ENCODE results near the gene FHL2. TPM values are rescaled to one million over a fixed set of nuclear protein-coding genes. Genes with fewer than 3 reads are reported as not detected.

FHL2 gene
- total RNA-seq, 2 experiments from 2014 or later = not detected

DNA sequence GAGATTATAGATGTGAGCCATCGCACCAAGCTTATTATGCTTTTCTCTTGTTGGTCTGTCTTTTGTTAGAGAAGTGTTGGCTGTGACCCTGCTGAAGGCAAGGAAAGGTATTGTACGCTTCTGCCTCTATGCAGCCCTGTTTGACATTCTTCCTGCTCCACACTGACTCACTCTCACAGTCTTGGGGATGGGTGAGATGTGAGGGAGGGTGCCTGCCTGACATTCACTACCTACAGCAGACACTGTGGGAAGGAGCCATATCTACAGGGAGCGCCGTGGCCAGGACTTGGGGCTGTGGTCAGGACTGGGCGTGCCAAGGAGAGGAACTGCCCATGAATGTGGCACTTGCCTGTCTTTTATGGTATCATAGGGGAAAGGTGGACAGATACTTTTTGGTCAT, 43.9 kb upstream of the FHL2 start:
- no TSS peak for BruUV-seq (replicated peaks)

DNA sequence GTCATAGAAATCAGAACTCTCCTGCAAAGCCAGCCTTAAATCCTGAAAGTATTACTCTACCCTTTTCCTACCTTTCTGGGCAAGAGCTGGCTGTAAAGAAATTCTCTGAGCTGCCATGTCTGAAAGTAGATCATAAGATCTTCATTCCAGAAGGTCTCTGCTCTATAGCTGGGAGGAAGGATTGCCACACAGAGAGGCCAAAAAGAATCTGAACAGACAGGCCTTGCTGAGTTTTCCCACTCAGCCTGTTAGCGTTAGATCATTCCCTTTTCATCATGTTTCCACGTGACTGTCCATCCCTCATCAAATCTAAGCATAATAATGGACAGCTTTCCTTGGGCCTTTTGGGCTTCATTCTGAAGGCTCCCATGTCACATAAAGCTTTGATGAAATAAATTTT, 43.2 kb upstream of the FHL2 start:
- intact Hi-C loops (cut with micrococcal nuclease; ENCODE audit: unreplicated experiment) = no loop called here
- Histone ChIP-seq H3K36me3 (ENCODE audit: insufficient read depth, low read length) (no peaks in the 10 kb centered on the region), H3K9me3 (ENCODE audit: low read length) (no peaks in the 10 kb centered on the region), H3K27ac (ENCODE audit: low read depth, low read length, poor library complexity, severe bottlenecking) (no peak overlapping the region), H3K4me1 (ENCODE audit: insufficient read depth, low read length, poor library complexity, severe bottlenecking) (no peaks in the 10 kb centered on the region), H3K4me3 (ENCODE audit: low read depth, low read length, poor library complexity, severe bottlenecking) (no peak overlapping the region), H3K4me2 (ENCODE audit: low read length) (no peak overlapping the region), H3K79me2 (ENCODE audit: insufficient read depth, low read depth, low read length) (no peaks in the 10 kb centered on the region), H2AFZ (ENCODE audit: low read length) (no peak overlapping the region), H4K20me1 (ENCODE audit: insufficient read depth, low read length) (no peaks in the 10 kb centered on the region), H3K9me2 (ENCODE audit: insufficient read depth, low read length) (no peaks in the 10 kb centered on the region)
- POLR2A ChIA-PET = no interaction called here
- BruUV-seq (replicated peaks) = no TSS peak
- no peak for DNase-seq (ENCODE audit: low spot score)
- TF ChIP-seq, protein P1, sequence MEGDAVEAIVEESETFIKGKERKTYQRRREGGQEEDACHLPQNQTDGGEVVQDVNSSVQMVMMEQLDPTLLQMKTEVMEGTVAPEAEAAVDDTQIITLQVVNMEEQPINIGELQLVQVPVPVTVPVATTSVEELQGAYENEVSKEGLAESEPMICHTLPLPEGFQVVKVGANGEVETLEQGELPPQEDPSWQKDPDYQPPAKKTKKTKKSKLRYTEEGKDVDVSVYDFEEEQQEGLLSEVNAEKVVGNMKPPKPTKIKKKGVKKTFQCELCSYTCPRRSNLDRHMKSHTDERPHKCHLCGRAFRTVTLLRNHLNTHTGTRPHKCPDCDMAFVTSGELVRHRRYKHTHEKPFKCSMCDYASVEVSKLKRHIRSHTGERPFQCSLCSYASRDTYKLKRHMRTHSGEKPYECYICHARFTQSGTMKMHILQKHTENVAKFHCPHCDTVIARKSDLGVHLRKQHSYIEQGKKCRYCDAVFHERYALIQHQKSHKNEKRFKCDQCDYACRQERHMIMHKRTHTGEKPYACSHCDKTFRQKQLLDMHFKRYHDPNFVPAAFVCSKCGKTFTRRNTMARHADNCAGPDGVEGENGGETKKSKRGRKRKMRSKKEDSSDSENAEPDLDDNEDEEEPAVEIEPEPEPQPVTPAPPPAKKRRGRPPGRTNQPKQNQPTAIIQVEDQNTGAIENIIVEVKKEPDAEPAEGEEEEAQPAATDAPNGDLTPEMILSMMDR (conservative IDR thresholded peaks at IDR 0.05; ENCODE audit: low read length) = no peak
- TF ChIP-seq EZH2phosphoT487 (IDR thresholded peaks at IDR 0.05; ENCODE audit: borderline replicate concordance, low read depth, low read length) = no peak
- CTCF ChIA-PET (ENCODE audit: unreplicated experiment) = no interaction called here

More for the DNA sequence above, 43.9 kb upstream of the FHL2 start:
- ChIA-PET POLR2A (no interaction called here), CTCF (ENCODE audit: unreplicated experiment) (interaction anchor here (0.6 kb wide), 1 partner anchor 161 kb away, joined by 3 read pairs; no protein-coding TSS in a partner anchor)
- no peak overlapping the region for H3K27ac ChIP-seq (ENCODE audit: low read depth, low read length, poor library complexity, severe bottlenecking)
- no peaks in the 10 kb centered on the region for H3K79me2 ChIP-seq (ENCODE audit: insufficient read depth, low read depth, low read length)
- no peak overlapping the region for H3K4me2 ChIP-seq (ENCODE audit: low read length)
- no peak for DNase-seq (ENCODE audit: low spot score)
- no peaks in the 10 kb centered on the region for H3K4me1 ChIP-seq (ENCODE audit: insufficient read depth, low read length, poor library complexity, severe bottlenecking)
- H3K4me3 ChIP-seq (ENCODE audit: low read depth, low read length, poor library complexity, severe bottlenecking) = no peak overlapping the region
- H3K9me2 ChIP-seq (ENCODE audit: insufficient read depth, low read length) = no peaks in the 10 kb centered on the region
- H2AFZ ChIP-seq (ENCODE audit: low read length) = no peak overlapping the region
- intact Hi-C loops (cut with micrococcal nuclease; ENCODE audit: unreplicated experiment) = no loop called here
- no peaks in the 10 kb centered on the region for H4K20me1 ChIP-seq (ENCODE audit: insufficient read depth, low read length)
- no peaks in the 10 kb centered on the region for H3K9me3 ChIP-seq (ENCODE audit: low read length)
- no peak for TF ChIP-seq EZH2phosphoT487 (IDR thresholded peaks at IDR 0.05; ENCODE audit: borderline replicate concordance, low read depth, low read length)
- TF ChIP-seq, protein P1 (conservative IDR thresholded peaks at IDR 0.05; ENCODE audit: low read length) = no peak
- H3K36me3 ChIP-seq (ENCODE audit: insufficient read depth, low read length) = no peaks in the 10 kb centered on the region

DNA sequence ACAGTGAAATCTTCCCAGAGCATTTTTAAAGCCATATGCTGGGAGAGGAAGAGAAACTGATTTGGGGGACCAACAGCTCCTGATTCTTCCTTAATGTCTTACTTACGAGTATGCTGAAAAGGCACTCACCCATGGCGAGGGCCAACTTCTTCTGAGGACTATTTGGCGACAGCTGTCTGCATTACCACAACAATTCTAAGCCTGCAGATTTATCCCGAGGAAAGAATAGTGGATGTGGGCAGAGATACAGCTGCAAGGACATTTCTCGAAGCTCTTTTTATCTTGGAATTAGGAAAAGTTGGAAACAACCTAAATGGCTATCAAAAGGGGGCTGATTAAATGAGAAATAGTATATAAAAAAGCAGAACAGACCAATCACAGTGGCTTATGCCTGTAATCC, 40.3 kb upstream of the FHL2 start:
- no TSS peak for BruUV-seq (replicated peaks)
- Histone ChIP-seq H3K79me2 (ENCODE audit: insufficient read depth, low read depth, low read length) (no peaks in the 10 kb centered on the region), H2AFZ (ENCODE audit: low read length) (no peak overlapping the region), H3K4me3 (ENCODE audit: low read depth, low read length, poor library complexity, severe bottlenecking) (no peak overlapping the region), H3K9me2 (ENCODE audit: insufficient read depth, low read length) (no peaks in the 10 kb centered on the region), H3K36me3 (ENCODE audit: insufficient read depth, low read length) (no peaks in the 10 kb centered on the region), H4K20me1 (ENCODE audit: insufficient read depth, low read length) (no peaks in the 10 kb centered on the region), H3K4me1 (ENCODE audit: insufficient read depth, low read length, poor library complexity, severe bottlenecking) (no peaks in the 10 kb centered on the region), H3K27ac (ENCODE audit: low read depth, low read length, poor library complexity, severe bottlenecking) (no peak overlapping the region), H3K4me2 (ENCODE audit: low read length) (no peak overlapping the region), H3K9me3 (ENCODE audit: low read length) (no peaks in the 10 kb centered on the region)
- no peak for DNase-seq (ENCODE audit: low spot score)
- intact Hi-C loops (cut with micrococcal nuclease; ENCODE audit: unreplicated experiment) = no loop called here
- TF ChIP-seq, protein P1 (conservative IDR thresholded peaks at IDR 0.05; ENCODE audit: low read length) = no peak
- TF ChIP-seq EZH2phosphoT487 (IDR thresholded peaks at IDR 0.05; ENCODE audit: borderline replicate concordance, low read depth, low read length) = no peak
- ChIA-PET CTCF (ENCODE audit: unreplicated experiment) (no interaction called here), POLR2A (interaction anchor here (0.6 kb wide), 1 partner anchor 147 kb away, joined by 3 read pairs; no protein-coding TSS in a partner anchor)

Data from OCI-LY7 (cell line).